Calu3 (cell line): ENCODE data around the gene JADE2. TPM values are rescaled to one million over a fixed set of nuclear protein-coding genes. Genes with fewer than 3 reads are reported as not detected.

Experiments used
- BruUV-seq: library from RNA; stranded (reverse); fragments of 400-500 nt; replicated peaks from 2 replicates; lab custom pipeline; 2021; lab: Mats Ljungman, UMichigan
- CTCF ChIA-PET: fragments of 300-600 bp; sonication (Branson Sonifier 250); formaldehyde crosslinking; loops from one replicate; lab custom pipeline; 2022; ENCODE audit warnings: antibody characterized with exemption; lab: Charles Lee
- DNase-seq: peaks from one replicate; pipeline ENCODE4 v3.0.0; 2022
- H3K27ac Mint-ChIP-seq: one replicate; pipeline ENCODE4 v1.8.0; 2022; ENCODE audit warnings: mixed read lengths; ENCODE audit not compliant: unreplicated experiment
- H3K27me3 Mint-ChIP-seq: one replicate; pipeline ENCODE4 v1.8.0; 2022; ENCODE audit warnings: mixed read lengths; ENCODE audit not compliant: unreplicated experiment
- H3K36me3 Mint-ChIP-seq: one replicate; pipeline ENCODE4 v1.8.0; 2022; ENCODE audit warnings: mild to moderate bottlenecking, moderate library complexity, mixed read lengths; ENCODE audit not compliant: insufficient read depth, unreplicated experiment
- H3K4me1 Mint-ChIP-seq: one replicate; pipeline ENCODE4 v1.8.0; 2022; ENCODE audit warnings: mild to moderate bottlenecking, low read depth, mixed read lengths; ENCODE audit not compliant: unreplicated experiment
- H3K4me3 Mint-ChIP-seq: one replicate; pipeline ENCODE4 v1.8.0; 2022; ENCODE audit warnings: mild to moderate bottlenecking, low read depth, moderate library complexity, mixed read lengths; ENCODE audit not compliant: unreplicated experiment
- H3K9me3 Mint-ChIP-seq: one replicate; pipeline ENCODE4 v1.8.0; 2022; ENCODE audit warnings: low read depth, mixed read lengths; ENCODE audit not compliant: unreplicated experiment
- intact Hi-C: fragments of 100-400 bp; cut with micrococcal nuclease; formaldehyde crosslinking; loops from one replicate; pipeline ENCODE4 v1.10.0; 2022; ENCODE audit not compliant: unreplicated experiment
- total RNA-seq: library from RNA; stranded (reverse); gene quantifications from 2 replicates; pipeline ENCODE4 v1.2.3, GENCODE V29; 2022
- TF ChIP-seq, protein P1 (sequence below): fragments of 200-600 bp; IDR thresholded peaks from one replicate; pipeline ENCODE4 v1.8.0; 2022; ENCODE audit warnings: antibody characterized with exemption; ENCODE audit not compliant: unreplicated experiment

Gene JADE2
- total RNA-seq, 1 experiment from 2014 or later = 93.4 TPM

DNA sequence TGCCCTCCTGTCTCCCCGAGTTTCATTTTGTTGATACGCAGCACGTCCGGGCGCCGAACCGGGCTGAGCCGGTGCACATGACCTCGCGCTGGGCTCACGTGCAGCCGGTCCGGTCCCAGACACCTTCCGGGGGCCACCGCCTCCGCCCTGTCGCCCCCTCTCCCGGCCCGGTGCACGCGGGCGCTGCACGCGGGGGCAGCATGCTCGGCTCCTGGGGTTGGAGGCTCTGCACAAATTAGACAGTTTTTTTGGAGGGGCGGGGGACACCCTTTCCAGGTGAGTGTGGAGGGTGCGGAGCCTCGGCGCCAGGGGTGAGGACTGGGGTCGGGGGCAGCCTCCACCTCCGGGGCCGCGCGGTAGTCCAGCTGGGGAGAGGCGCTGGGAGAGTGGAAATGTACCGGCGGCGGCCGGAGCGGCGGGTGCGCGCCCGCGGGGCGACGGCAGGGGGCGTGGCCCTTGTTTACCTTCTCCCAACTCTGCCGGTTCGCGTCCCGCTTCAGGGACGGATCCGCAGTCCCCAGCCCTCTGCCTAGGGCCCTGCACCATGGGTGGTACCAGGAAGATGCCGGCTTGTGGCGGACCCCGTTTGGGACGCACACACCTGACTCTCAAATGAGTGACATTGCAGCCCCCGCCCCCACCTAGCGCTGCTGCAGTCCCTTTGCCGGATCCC, 1.1 kb downstream of the JADE2 start:
- TF ChIP-seq, protein P1, sequence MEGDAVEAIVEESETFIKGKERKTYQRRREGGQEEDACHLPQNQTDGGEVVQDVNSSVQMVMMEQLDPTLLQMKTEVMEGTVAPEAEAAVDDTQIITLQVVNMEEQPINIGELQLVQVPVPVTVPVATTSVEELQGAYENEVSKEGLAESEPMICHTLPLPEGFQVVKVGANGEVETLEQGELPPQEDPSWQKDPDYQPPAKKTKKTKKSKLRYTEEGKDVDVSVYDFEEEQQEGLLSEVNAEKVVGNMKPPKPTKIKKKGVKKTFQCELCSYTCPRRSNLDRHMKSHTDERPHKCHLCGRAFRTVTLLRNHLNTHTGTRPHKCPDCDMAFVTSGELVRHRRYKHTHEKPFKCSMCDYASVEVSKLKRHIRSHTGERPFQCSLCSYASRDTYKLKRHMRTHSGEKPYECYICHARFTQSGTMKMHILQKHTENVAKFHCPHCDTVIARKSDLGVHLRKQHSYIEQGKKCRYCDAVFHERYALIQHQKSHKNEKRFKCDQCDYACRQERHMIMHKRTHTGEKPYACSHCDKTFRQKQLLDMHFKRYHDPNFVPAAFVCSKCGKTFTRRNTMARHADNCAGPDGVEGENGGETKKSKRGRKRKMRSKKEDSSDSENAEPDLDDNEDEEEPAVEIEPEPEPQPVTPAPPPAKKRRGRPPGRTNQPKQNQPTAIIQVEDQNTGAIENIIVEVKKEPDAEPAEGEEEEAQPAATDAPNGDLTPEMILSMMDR = peak; percentile 67

DNA sequence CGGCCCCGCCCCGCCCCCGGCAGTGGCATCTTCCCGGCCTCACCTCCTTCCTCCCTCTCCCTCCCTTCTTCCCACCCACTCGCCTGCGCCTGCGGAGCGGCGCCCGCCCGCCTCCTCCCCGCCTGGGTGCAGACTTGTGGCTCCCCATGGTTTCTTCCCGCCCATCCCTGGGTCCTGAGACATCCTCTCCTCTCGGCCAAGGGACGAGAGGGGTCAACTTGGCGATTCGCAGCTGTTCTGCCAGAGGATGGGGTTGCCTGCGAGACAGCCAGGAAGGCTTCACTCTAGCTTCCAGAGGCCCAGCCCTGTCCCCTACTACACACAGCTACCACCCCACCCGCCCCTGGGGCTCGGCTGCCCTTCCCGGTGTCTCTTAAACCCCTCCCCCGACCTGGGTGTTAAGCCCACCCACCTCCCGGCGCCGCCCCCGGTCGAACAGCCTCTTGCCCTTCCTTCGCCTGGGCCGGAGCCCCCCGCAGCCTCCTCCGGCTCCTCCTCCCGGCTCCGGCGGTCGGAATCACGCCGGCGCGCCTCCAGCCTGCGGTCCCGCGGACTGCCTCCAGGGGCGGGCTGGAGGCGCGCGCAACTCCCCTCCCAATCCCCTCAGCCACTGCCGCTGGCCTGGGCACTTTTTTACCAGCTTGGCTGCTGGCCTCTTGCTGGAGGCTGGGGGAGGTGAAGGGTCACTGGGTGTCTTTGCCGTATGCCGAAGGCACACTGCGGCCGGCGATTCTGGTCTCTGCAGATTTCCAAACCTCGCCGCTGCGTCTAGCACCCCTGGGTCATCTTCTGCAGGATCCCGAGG, 1.9 kb downstream of the JADE2 start:
- BruUV-seq = no TSS peak

More for the DNA sequence above, 1.1 kb downstream of the JADE2 start:
- Mint-ChIP-seq H3K27me3 (no peaks in the 10 kb centered on the region), H3K4me1 (peaks cover 56% of the 10 kb centered on the region), H3K4me3 (peak overlapping the region; percentile 92), H3K27ac (peak overlapping the region; percentile 97), H3K36me3 (peaks cover 52% of the 10 kb centered on the region), H3K9me3 (no peaks in the 10 kb centered on the region)
- CTCF ChIA-PET = interaction anchor here (0.6 to 3.1 kb wide), 15 partner anchors 16 to 152 kb away, joined by 3 to 23 read pairs (median 6); no protein-coding TSS in a partner anchor
- intact Hi-C loops = loop anchor here (2.0 to 5.0 kb wide), 4 partner anchors 26 to 89 kb away; no protein-coding TSS in a partner anchor
- DNase-seq = peak; percentile 90
- no TSS peak for BruUV-seq

DNA sequence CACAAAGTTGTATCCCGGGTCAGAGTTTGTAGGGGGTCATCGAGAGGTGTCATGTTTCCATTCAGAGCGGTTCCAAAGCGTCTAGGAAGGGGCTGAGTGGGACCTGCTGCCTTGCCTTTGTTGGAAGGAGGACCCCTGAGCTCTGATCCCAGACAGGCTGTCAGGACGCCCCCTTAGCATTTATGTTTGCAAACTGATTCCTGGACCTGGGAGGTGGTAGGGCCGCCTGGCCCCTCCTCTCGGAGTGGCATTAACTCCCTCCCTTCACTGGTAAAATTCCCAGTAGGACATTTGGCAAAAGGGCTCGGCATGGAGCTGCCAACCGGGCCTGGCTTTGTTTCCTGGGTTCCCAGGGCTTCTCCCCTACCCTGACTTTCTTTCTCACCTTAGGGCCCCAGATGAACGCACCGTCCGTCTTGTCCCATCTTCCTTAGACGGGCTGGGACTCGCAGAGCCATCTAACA, 2.5 kb downstream of the JADE2 start:
- CTCF ChIA-PET = interaction anchor here (0.5 to 3.1 kb wide), 15 partner anchors 17 to 302 kb away, joined by 3 to 23 read pairs (median 6); partner anchors contain the start of gene PPP2CA
- Mint-ChIP-seq H3K4me3 (peak overlapping the region; percentile 92), H3K4me1 (peaks cover 42% of the 10 kb centered on the region), H3K27me3 (no peaks in the 10 kb centered on the region), H3K9me3 (no peaks in the 10 kb centered on the region), H3K36me3 (peaks cover 52% of the 10 kb centered on the region), H3K27ac (peak overlapping the region; percentile 97)
- BruUV-seq = TSS peak; percentile 20
- DNase-seq = no peak
- TF ChIP-seq, protein P1 = no peak
- intact Hi-C loops = loop anchor here (2.0 to 5.0 kb wide), 4 partner anchors 25 to 91 kb away; no protein-coding TSS in a partner anchor

More for the DNA sequence above, 1.9 kb downstream of the JADE2 start:
- Mint-ChIP-seq H3K27ac (peak overlapping the region; percentile 97), H3K4me1 (peaks cover 48% of the 10 kb centered on the region), H3K27me3 (no peaks in the 10 kb centered on the region), H3K9me3 (no peaks in the 10 kb centered on the region), H3K4me3 (peak overlapping the region; percentile 92), H3K36me3 (peaks cover 52% of the 10 kb centered on the region)
- DNase-seq = peak; percentile 85
- TF ChIP-seq, protein P1 = peak; percentile 89
- intact Hi-C loops = loop anchor here (2.0 to 5.0 kb wide), 4 partner anchors 25 to 90 kb away; no protein-coding TSS in a partner anchor
- CTCF ChIA-PET = interaction anchor here (0.5 to 3.1 kb wide), 18 partner anchors 17 to 301 kb away, joined by 3 to 23 read pairs (median 5); partner anchors contain the start of gene PPP2CA

- BruUV-seq = no TSS peak
- peak overlapping the region; percentile 92 for H3K4me3 Mint-ChIP-seq
These were observed 3.1 kb downstream of the JADE2 start for GRCh38 chr5:134528556-134528955.

More at GRCh38 chr5:134528556-134528955, 3.1 kb downstream of the JADE2 start:
- Mint-ChIP-seq H3K4me1 (peaks cover 36% of the 10 kb centered on the region), H3K27ac (peak overlapping the region; percentile 97), H3K9me3 (no peaks in the 10 kb centered on the region), H3K36me3 (peaks cover 49% of the 10 kb centered on the region), H3K27me3 (no peaks in the 10 kb centered on the region)
- TF ChIP-seq, protein P1 = no peak
- CTCF ChIA-PET = interaction anchor here (0.6 to 3.1 kb wide), 7 partner anchors 18 to 59 kb away, joined by 3 to 23 read pairs (median 9); no protein-coding TSS in a partner anchor
- intact Hi-C loops = loop anchor here (5.0 kb wide), 2 partner anchors 49 to 91 kb away; no protein-coding TSS in a partner anchor
- no peak for DNase-seq
